GM12878 (cell line): Measurements from ENCODE around the gene TPCN2. TPM values are rescaled to one million over a fixed set of nuclear protein-coding genes. Genes with fewer than 3 reads are reported as not detected.

Experiments used
- ATAC-seq: fragments of 200-7000 bp; cut with Tn5 transposase; 3 replicates; pipeline ENCODE4 v1.9.1; 2020; ENCODE audit warnings: mild to moderate bottlenecking, moderate library complexity
- BruUV-seq: library from RNA; stranded (reverse); fragments of 400-500 nt; replicated peaks from 2 replicates; lab custom pipeline; 2021; lab: Mats Ljungman, UMichigan
- CTCF ChIA-PET: fragments of 300-600 bp; sonication (Branson Sonifier 250); formaldehyde crosslinking; extraction: SDS; loops from one replicate; lab custom pipeline; 2021; ENCODE audit warnings: inconsistent platforms; lab: Yijun Ruan, JAX
- POLR2A ChIA-PET: fragments of 350-600 bp; formaldehyde crosslinking; extraction: SDS; loops from one replicate; lab custom pipeline; 2021; ENCODE audit warnings: inconsistent platforms; lab: Charles Lee
- RAD21 ChIA-PET: fragments of 300-600 bp; sonication (Branson Sonifier 250); formaldehyde crosslinking; loops from one replicate; lab custom pipeline; 2023; ENCODE audit warnings: antibody characterized with exemption; ENCODE audit not compliant: unreplicated experiment; lab: Charles Lee
- SMC1A ChIA-PET: fragments of 300-600 bp; sonication (Branson Sonifier 250); formaldehyde crosslinking; loops from one replicate; lab custom pipeline; 2023; ENCODE audit not compliant: unreplicated experiment, uncharacterized antibody; lab: Charles Lee
- DNase-seq: peaks from one replicate; pipeline ENCODE4 v3.0.0-alpha.2; 2011; ENCODE audit warnings: low read depth, low spot score
- FAIRE-seq: peaks from 3 replicates; lab custom pipeline; 2011; peaks lifted over from hg19 to GRCh38; lab: Jason Lieb, UNC
- H2AFZ ChIP-seq: 2 replicates; pipeline ENCODE4 v1.6.0; 2011; ENCODE audit warnings: low read depth, low read length, control low read depth; ENCODE audit not compliant: control insufficient read depth
- H3K27ac ChIP-seq: 2 replicates; pipeline ENCODE4 v1.5.1; 2011; ENCODE audit warnings: control low read depth; ENCODE audit not compliant: control insufficient read depth, insufficient read depth
- H3K27me3 ChIP-seq, 2 experiments: replicated peaks in 1 of 2; 2 replicates each; pipeline versions ENCODE4 v1.6.0 to v1.6.1; 2011; ENCODE audit warnings: low read length in 1 of 2; ENCODE audit not compliant: control insufficient read depth in 2 of 2, insufficient read depth in 2 of 2
- H3K36me3 ChIP-seq, 2 experiments: 2 replicates each; pipeline ENCODE4 v1.5.1; 2011; ENCODE audit warnings: low read length in 1 of 2; ENCODE audit not compliant: control insufficient read depth in 2 of 2, insufficient read depth in 2 of 2
- H3K4me1 ChIP-seq: 2 replicates; pipeline ENCODE4 v1.6.1; 2011; ENCODE audit warnings: mild to moderate bottlenecking, low read length, moderate library complexity, mixed read lengths; ENCODE audit not compliant: control insufficient read depth, insufficient read depth
- H3K4me2 ChIP-seq: 2 replicates; pipeline ENCODE4 v1.6.0; 2011; ENCODE audit warnings: control low read depth; ENCODE audit not compliant: control insufficient read depth, insufficient read depth
- H3K4me3 ChIP-seq: fragments of 200-600 bp; sonication (generic); 2 replicates; pipeline ENCODE4 v1.5.1; 2016
- H3K79me2 ChIP-seq: 2 replicates; pipeline ENCODE4 v1.6.0; 2011; ENCODE audit warnings: low read length; ENCODE audit not compliant: control insufficient read depth, insufficient read depth
- H3K9ac ChIP-seq: 2 replicates; pipeline ENCODE4 v1.8.0; 2011; ENCODE audit warnings: low read length, control low read depth, mixed read lengths; ENCODE audit not compliant: control insufficient read depth, insufficient read depth
- H3K9me3 ChIP-seq: replicated peaks from 3 replicates; pipeline ENCODE4 v1.5.1; 2011; ENCODE audit warnings: mild to moderate bottlenecking, low read length; ENCODE audit not compliant: control insufficient read depth, insufficient read depth
- H4K20me1 ChIP-seq: 2 replicates; pipeline ENCODE4 v1.6.0; 2011; ENCODE audit not compliant: control insufficient read depth, insufficient read depth
- MYB ChIP-seq: fragments of 150-350 bp; IDR thresholded peaks from 2 replicates; pipeline ENCODE4 v1.6.1; 2014; ENCODE audit warnings: mild to moderate bottlenecking, low read depth, low read length, borderline replicate concordance
- NFIC ChIP-seq: IDR thresholded peaks from 2 replicates; pipeline ENCODE4 v1.6.1; 2012; ENCODE audit warnings: low read depth, mild to moderate bottlenecking, inconsistent platforms, low read length, moderate library complexity
- WGBS: methylation state at CpG from one replicate; pipeline ENCODE4 v1.1.6; 2016; ENCODE audit warnings: low lambda C conversion rate; ENCODE audit not compliant: insufficient replicate concordance, insufficient coverage; ENCODE audit errors: missing lambda C conversion rate; 5-methylcytosine and 5-hydroxymethylcytosine counted together
- in situ Hi-C: fragments of 300-500 bp; cut with MboI; formaldehyde crosslinking; loops from 9 replicates; pipeline ENCODE4 v1.14.3; 2018; ENCODE audit warnings: mixed read lengths
- intact Hi-C: fragments of 100-400 bp; cut with micrococcal nuclease; formaldehyde crosslinking; loops from one replicate; pipeline ENCODE4 v1.14.2; 2022; ENCODE audit not compliant: unreplicated experiment
- polyA plus RNA-seq, 11 experiments: library from polyadenylated mRNA; depleted of rRNA in 4 of 11; unstranded in 6 of 11; stranded (reverse) in 5 of 11; fragments of >200 nt; fragmentation: Nextera tagmentation in 4 of 11; fragmentation: Illumina TruSeq in 1 of 11; extraction: Ambion mirVana in 4 of 11; extraction: Trizol in 1 of 11; gene quantifications; 1 replicate in 1 of 11; 2 replicates in 10 of 11; pipeline versions ENCODE4 v1.2.1 to v1.2.3, GENCODE V29; 2011 to 2016; ENCODE audit warnings: inconsistent platforms in 2 of 11, missing spikeins in 2 of 11, low read depth in 1 of 11
- total RNA-seq, 4 experiments: library from RNA; depleted of rRNA in 3 of 4; stranded (reverse); fragments of >200 nt in 3 of 4; fragmentation: Illumina TruSeq in 1 of 4; extraction: Trizol in 1 of 4; gene quantifications; 2 replicates each; pipeline versions ENCODE4 v1.2.1 to v1.2.3, GENCODE V29; 2013 to 2021
- TF ChIP-seq, protein P1 (sequence below): fragments of 450-650 bp; formaldehyde crosslinking; IDR thresholded peaks from 2 replicates; pipeline ENCODE4 v1.4.0; 2022; ENCODE audit warnings: mild to moderate bottlenecking, moderate library complexity

TPCN2 gene
- total and polyA plus RNA-seq, 10 of the 15 experiments (the other 5 are each of a cell fraction or from before 2014, with no cell fraction given), result 1.7 to 18.4 (median 8.4) TPM

DNA sequence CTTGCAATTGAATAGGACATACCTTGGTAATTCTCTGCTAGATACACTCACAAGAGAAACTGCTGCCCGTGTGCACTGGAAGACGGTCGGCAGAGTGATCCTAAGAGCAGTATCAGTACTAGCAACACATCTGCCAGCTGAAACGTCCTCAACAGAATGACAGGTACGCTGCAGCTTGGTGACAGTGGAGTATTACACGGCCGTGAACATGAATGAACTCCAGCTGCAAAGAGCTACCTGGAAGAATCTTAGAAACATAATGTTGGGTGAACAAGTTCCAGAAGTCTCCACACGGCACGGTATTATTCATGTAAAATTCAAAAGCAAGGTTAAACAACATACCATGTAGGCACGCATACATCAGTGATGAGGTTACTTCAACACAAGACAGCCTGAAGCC is 44.4 kb downstream of the TPCN2 start:
- no peak for FAIRE-seq
- H3K79me2 ChIP-seq, result no peaks in the 10 kb centered on the region
- no peak for DNase-seq
- in situ Hi-C loops, result no loop called here
- H2AFZ ChIP-seq, result no peak overlapping the region
- no peaks in the 10 kb centered on the region for H3K27me3 ChIP-seq
- H3K9ac ChIP-seq, result no peak overlapping the region
- no peak overlapping the region for H3K4me3 ChIP-seq
- no peaks in the 10 kb centered on the region for H4K20me1 ChIP-seq
- ChIA-PET RAD21 (no interaction called here), POLR2A (no interaction called here), SMC1A (interaction anchor here (1.0 kb wide), 1 partner anchor 9 kb away, joined by 3 read pairs; no protein-coding TSS in a partner anchor), CTCF (no interaction called here)
- BruUV-seq, result no TSS peak
- WGBS, result 89% methylated on average over 10 of the region's 10 CpGs
- H3K4me2 ChIP-seq, result no peak overlapping the region
- no peaks in the 10 kb centered on the region for H3K4me1 ChIP-seq
- intact Hi-C loops, result no loop called here
- TF ChIP-seq, protein P1, sequence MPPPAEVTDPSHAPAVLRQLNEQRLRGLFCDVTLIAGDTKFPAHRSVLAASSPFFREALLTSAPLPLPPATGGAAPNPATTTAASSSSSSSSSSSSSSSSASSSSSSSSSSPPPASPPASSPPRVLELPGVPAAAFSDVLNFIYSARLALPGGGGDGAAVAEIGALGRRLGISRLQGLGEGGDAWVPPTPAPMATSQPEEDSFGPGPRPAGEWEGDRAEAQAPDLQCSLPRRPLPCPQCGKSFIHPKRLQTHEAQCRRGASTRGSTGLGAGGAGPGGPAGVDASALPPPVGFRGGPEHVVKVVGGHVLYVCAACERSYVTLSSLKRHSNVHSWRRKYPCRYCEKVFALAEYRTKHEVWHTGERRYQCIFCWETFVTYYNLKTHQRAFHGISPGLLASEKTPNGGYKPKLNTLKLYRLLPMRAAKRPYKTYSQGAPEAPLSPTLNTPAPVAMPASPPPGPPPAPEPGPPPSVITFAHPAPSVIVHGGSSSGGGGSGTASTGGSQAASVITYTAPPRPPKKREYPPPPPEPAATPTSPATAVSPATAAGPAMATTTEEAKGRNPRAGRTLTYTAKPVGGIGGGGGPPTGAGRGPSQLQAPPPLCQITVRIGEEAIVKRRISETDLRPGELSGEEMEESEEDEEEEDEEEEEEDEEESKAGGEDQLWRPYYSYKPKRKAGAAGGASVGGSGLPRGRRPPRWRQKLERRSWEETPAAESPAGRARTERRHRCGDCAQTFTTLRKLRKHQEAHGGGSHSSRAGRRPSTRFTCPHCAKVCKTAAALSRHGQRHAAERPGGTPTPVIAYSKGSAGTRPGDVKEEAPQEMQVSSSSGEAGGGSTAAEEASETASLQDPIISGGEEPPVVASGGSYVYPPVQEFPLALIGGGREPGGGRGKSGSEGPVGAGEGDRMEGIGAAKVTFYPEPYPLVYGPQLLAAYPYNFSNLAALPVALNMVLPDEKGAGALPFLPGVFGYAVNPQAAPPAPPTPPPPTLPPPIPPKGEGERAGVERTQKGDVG (CRISPR knock-in tag), result no peak
- TF ChIP-seq MYB (no peak), NFIC (no peak)
- H3K27ac ChIP-seq, result no peak overlapping the region
- ATAC-seq, result no peak
- H3K9me3 ChIP-seq, result no peaks in the 10 kb centered on the region; the same call in 2 of the 3 replicates
- H3K36me3 ChIP-seq, result peaks cover 2 to 5% of the 10 kb centered on the region in 2 experiments; a peak in 3 of 4 replicates
